ENCODE data around the gene HM13.
"Not testable (repeated sequence)": the region's sequence is repeated elsewhere in the genome, so short reads cannot be mapped to it uniquely, and the experiment has no call there.

The HM13 gene

GRCh38 chr20:31522731-31523130, 8.5 kb downstream of the HM13 start:
- no peak for FAIRE-seq
- no peak for TF ChIP-seq POU2F2 (IDR thresholded peaks at IDR 0.05; ENCODE audit: low read depth, low read length)
- TF ChIP-seq POLR2A (IDR thresholded peaks at IDR 0.05; ENCODE audit: low read depth, low read length): no peak
- no peak for TF ChIP-seq PAX5 (IDR thresholded peaks at IDR 0.05; ENCODE audit: insufficient read depth, low read length, severe bottlenecking)
- no peak for TF ChIP-seq TAF1 (IDR thresholded peaks at IDR 0.05; ENCODE audit: low read depth, low read length)
- TF ChIP-seq SPI1 (IDR thresholded peaks at IDR 0.05; ENCODE audit: low read depth, low read length): no peak
- DNase-seq (ENCODE audit: insufficient read length, low spot score): no peak

- FAIRE-seq (no peak), DNase-seq (ENCODE audit: insufficient read length, low spot score) (no peak)
- TF ChIP-seq POLR2A (IDR thresholded peaks at IDR 0.05; ENCODE audit: low read depth, low read length) (no peak), SPI1 (IDR thresholded peaks at IDR 0.05; ENCODE audit: low read depth, low read length) (no peak), PAX5 (IDR thresholded peaks at IDR 0.05; ENCODE audit: insufficient read depth, low read length, severe bottlenecking) (no peak), TAF1 (IDR thresholded peaks at IDR 0.05; ENCODE audit: low read depth, low read length) (no peak), POU2F2 (IDR thresholded peaks at IDR 0.05; ENCODE audit: low read depth, low read length) (no peak), POLR2AphosphoS5 (IDR thresholded peaks at IDR 0.05; ENCODE audit: low read depth, low read length) (no peak)
These were observed 9.4 kb downstream of the HM13 start for GRCh38 chr20:31523361-31524283.

- FAIRE-seq (no peak), DNase-seq (ENCODE audit: insufficient read length, low spot score) (no peak)
- no peak for TF ChIP-seq POU2F2 (IDR thresholded peaks at IDR 0.05; ENCODE audit: low read depth, low read length)
- no peak for TF ChIP-seq POLR2A (IDR thresholded peaks at IDR 0.05; ENCODE audit: low read depth, low read length)
- TF ChIP-seq SPI1 (IDR thresholded peaks at IDR 0.05; ENCODE audit: low read depth, low read length): no peak
- no peak for TF ChIP-seq POLR2AphosphoS5 (IDR thresholded peaks at IDR 0.05; ENCODE audit: low read depth, low read length)
- TF ChIP-seq PAX5 (IDR thresholded peaks at IDR 0.05; ENCODE audit: insufficient read depth, low read length, severe bottlenecking): no peak
- no peak for TF ChIP-seq TAF1 (IDR thresholded peaks at IDR 0.05; ENCODE audit: low read depth, low read length)
These were observed 13.0 kb downstream of the HM13 start for GRCh38 chr20:31527266-31527665.

- TF ChIP-seq PAX5 (IDR thresholded peaks at IDR 0.05; ENCODE audit: insufficient read depth, low read length, severe bottlenecking) (no peak), SPI1 (IDR thresholded peaks at IDR 0.05; ENCODE audit: low read depth, low read length) (no peak), POU2F2 (IDR thresholded peaks at IDR 0.05; ENCODE audit: low read depth, low read length) (no peak), POLR2A (IDR thresholded peaks at IDR 0.05; ENCODE audit: low read depth, low read length) (no peak)
- no peak for DNase-seq (ENCODE audit: insufficient read length, low spot score)
These were observed 21.1 kb downstream of the HM13 start for GRCh38 chr20:31535298-31535697.

GRCh38 chr20:31536575-31536974, 22.3 kb downstream of the HM13 start:
- DNase-seq (ENCODE audit: insufficient read length, low spot score) (no peak), FAIRE-seq (no peak)
- no peak for TF ChIP-seq TAF1 (IDR thresholded peaks at IDR 0.05; ENCODE audit: low read depth, low read length)
- TF ChIP-seq PAX5 (IDR thresholded peaks at IDR 0.05; ENCODE audit: insufficient read depth, low read length, severe bottlenecking): no peak
- no peak for TF ChIP-seq POLR2A (IDR thresholded peaks at IDR 0.05; ENCODE audit: low read depth, low read length)
- no peak for TF ChIP-seq SPI1 (IDR thresholded peaks at IDR 0.05; ENCODE audit: low read depth, low read length)
- TF ChIP-seq POLR2AphosphoS5 (IDR thresholded peaks at IDR 0.05; ENCODE audit: low read depth, low read length): no peak

More at GRCh38 chr20:31535298-31535697, 21.1 kb downstream of the HM13 start:
- no peak for FAIRE-seq

- no peak for TF ChIP-seq POLR2A (IDR thresholded peaks at IDR 0.05; ENCODE audit: low read depth, low read length)
- TF ChIP-seq POLR2AphosphoS5 (IDR thresholded peaks at IDR 0.05; ENCODE audit: low read depth, low read length): no peak
- TF ChIP-seq PAX5 (IDR thresholded peaks at IDR 0.05; ENCODE audit: insufficient read depth, low read length, severe bottlenecking): no peak
- no peak for TF ChIP-seq SPI1 (IDR thresholded peaks at IDR 0.05; ENCODE audit: low read depth, low read length)
- TF ChIP-seq POU2F2 (IDR thresholded peaks at IDR 0.05; ENCODE audit: low read depth, low read length): no peak
- no peak for TF ChIP-seq TAF1 (IDR thresholded peaks at IDR 0.05; ENCODE audit: low read depth, low read length)
These were observed 23.1 kb downstream of the HM13 start for GRCh38 chr20:31537116-31537871.

GRCh38 chr20:31537890-31538289, 23.6 kb downstream of the HM13 start:
- DNase-seq (ENCODE audit: insufficient read length, low spot score): no peak
- TF ChIP-seq POLR2AphosphoS5 (IDR thresholded peaks at IDR 0.05; ENCODE audit: low read depth, low read length) (no peak), POU2F2 (IDR thresholded peaks at IDR 0.05; ENCODE audit: low read depth, low read length) (no peak), PAX5 (IDR thresholded peaks at IDR 0.05; ENCODE audit: insufficient read depth, low read length, severe bottlenecking) (no peak), TAF1 (IDR thresholded peaks at IDR 0.05; ENCODE audit: low read depth, low read length) (no peak), POLR2A (IDR thresholded peaks at IDR 0.05; ENCODE audit: low read depth, low read length) (no peak), SPI1 (IDR thresholded peaks at IDR 0.05; ENCODE audit: low read depth, low read length) (no peak)
- FAIRE-seq: no peak

More at GRCh38 chr20:31537116-31537871, 23.1 kb downstream of the HM13 start:
- no peak for FAIRE-seq
- no peak for DNase-seq (ENCODE audit: insufficient read length, low spot score)

- FAIRE-seq (no peak), DNase-seq (ENCODE audit: insufficient read length, low spot score) (no peak)
- no peak for TF ChIP-seq POU2F2 (IDR thresholded peaks at IDR 0.05; ENCODE audit: low read depth, low read length)
- no peak for TF ChIP-seq SPI1 (IDR thresholded peaks at IDR 0.05; ENCODE audit: low read depth, low read length)
- TF ChIP-seq POLR2AphosphoS5 (IDR thresholded peaks at IDR 0.05; ENCODE audit: low read depth, low read length): no peak
- TF ChIP-seq PAX5 (IDR thresholded peaks at IDR 0.05; ENCODE audit: insufficient read depth, low read length, severe bottlenecking): no peak
- TF ChIP-seq TAF1 (IDR thresholded peaks at IDR 0.05; ENCODE audit: low read depth, low read length): no peak
- TF ChIP-seq POLR2A (IDR thresholded peaks at IDR 0.05; ENCODE audit: low read depth, low read length): no peak
These were observed 24.1 kb downstream of the HM13 start for GRCh38 chr20:31538326-31538725.

GRCh38 chr20:31539636-31540035, 25.4 kb downstream of the HM13 start:
- not testable (repeated sequence) for DNase-seq (ENCODE audit: insufficient read length, low spot score); FAIRE-seq

Measured in GM12891 (cell line).